HG03108 (cell line): ENCODE measurements around the gene AP1S3.
"Not testable (repeated sequence)": the region's sequence is repeated elsewhere in the genome, so short reads cannot be mapped to it uniquely, and the experiment has no call there.

Experiments
- ATAC-seq: cut with Tn5 transposase; IDR thresholded peaks from one replicate; pipeline ENCODE4 v1.9.1; 2021; ENCODE audit warnings: moderate library complexity; ENCODE audit not compliant: unreplicated experiment

Gene AP1S3

DNA sequence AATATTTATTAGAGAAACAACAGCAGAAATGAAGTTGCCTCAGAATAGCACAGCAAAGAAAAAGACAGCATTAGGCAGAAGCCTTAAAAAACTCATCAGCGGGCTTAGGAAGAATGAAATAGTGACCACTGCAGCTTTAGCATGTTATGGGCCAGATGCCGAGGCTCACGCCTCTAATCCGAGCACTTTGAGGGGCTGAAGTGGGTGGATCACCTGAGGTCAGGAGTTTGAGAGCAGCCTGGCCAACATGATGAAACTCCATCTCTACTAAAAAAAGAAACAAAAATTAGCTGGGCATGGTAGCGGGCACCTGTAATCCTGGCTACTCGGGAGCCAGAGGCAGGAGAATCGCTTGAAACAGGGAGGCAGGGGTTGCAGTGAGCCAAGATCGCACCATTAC, 32.4 kb downstream of the AP1S3 start:
- ATAC-seq = no peak

- ATAC-seq = no peak
Observed at GRCh38 chr2:223801736-223802135, 35.6 kb downstream of the AP1S3 start.

DNA sequence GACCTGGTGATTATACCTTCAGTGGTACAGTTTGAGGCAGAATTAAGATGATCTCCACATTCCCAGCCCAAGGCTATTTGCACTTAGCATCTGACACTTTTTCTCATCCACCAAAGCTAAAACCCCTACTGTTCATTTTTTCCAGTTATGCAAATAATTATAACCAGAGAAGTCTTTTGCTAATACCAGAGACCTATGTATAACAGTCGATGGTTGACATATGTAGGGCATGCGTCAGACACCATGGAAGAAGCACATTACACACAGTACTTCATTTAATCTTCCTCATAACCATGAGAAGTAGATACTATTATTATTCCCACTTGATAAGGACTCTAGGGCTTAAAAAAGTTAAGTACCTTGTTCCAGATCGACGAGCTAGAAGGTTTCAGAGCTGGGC, 36.5 kb downstream of the AP1S3 start:
- no peak for ATAC-seq

DNA sequence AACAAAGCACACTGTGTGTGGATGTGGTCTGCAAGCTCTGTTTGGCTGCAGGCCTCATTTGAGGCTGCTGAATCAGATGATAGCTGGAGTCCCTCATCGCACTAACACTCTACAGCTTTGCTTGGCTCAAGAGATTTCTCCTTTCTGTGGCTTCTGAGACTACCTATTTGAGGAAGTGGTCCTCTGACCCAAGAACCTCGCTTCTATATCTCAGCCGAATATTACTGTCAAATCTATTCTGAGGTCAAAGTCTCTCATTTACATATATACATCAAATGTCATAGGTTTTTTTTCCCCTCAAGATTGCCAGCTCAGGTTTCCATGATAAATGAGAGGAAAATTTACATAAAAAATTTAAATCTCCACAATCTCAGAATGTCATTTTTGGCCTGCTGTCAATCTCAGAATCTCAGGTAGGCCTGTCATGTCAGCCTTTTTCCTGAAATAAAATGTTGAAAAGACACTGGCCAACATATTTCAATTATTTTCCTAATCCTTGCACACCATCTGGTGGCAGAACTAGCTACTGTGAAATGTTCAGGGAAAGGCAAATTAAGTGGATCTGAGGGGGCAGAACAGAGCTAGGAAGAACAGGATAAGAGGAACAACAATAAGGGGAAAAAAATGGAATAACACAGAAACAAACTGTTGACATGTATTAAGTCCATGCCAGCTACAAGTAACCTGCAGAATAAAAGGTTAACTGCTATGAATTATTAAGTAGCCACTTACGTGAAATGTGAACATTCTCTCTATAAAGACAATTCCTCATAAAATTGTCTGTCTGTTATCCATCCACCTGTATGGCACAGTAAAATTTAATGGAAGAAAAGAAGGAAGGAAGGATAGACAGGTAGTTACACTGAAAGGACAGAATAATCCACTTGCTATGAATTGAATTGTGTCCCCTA, 39.3 kb downstream of the AP1S3 start:
- ATAC-seq = peak; percentile 97

DNA sequence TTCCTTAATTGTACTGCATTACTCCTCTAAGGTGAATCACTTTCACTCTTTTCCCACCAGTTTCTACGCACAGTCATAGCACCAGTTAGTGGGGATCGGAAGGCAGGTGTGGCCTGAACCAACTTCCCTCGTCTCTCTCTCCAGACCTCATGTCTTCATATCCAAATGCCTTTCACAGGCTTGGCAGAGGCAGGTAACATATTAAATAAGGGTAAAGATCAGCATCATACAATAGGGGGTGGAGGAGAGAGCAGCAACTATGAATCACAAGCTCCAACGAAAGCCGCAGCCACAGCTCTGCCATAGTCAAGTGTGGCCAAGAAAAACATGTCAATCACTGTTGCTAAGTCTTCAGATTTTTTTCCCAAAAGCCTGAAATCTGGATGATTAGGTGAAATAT, 40.3 kb downstream of the AP1S3 start:
- no peak for ATAC-seq

DNA sequence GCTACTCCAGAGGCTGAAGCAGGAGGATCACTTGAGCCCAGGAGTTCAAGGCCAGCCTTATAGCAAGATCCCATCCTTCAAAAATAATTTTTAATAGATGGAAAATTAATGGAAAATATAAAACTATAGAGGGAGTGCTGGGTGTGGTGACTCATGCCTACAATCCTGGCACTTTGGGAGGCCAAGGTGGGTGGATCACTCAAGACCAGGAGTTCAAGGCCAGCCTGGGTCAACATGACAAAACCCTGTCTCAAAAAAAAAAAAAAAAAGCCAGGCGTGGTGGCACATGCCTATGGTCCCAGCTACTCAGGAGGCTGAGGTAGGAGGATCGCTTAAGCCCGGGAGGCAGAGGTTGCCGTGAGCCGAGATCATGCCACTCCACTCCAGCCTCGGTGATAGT, 48.0 kb downstream of the AP1S3 start:
- ATAC-seq = no peak

DNA sequence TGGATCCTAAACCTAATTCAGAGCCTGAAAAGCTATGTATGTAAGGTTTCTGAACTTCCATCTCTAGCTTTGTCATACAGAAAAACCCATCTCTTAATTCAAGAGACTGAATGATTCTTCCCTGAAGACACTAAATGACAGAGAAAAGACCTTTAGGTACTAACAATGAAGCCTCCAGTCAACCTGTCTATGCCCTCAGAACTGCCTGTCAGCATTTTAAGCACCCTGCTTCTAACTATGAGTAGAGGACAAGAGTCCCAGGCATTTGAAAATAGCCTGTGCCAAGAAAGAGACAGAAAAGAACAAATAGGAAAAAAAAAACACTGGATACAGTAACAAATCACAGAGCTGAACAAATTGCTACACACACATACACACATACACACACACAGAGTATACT, 48.6 kb downstream of the AP1S3 start:
- no peak for ATAC-seq

- not testable (repeated sequence) for ATAC-seq
Observed at GRCh38 chr2:223788106-223788505, 49.3 kb downstream of the AP1S3 start.

GRCh38 chr2:223787358-223787757, 50.0 kb downstream of the AP1S3 start:
- peak; percentile 41 for ATAC-seq

- peak; percentile 56 for ATAC-seq
Observed at GRCh38 chr2:223786943-223787342, 50.4 kb downstream of the AP1S3 start.

GRCh38 chr2:223786236-223786635, 51.1 kb downstream of the AP1S3 start:
- no peak for ATAC-seq

DNA sequence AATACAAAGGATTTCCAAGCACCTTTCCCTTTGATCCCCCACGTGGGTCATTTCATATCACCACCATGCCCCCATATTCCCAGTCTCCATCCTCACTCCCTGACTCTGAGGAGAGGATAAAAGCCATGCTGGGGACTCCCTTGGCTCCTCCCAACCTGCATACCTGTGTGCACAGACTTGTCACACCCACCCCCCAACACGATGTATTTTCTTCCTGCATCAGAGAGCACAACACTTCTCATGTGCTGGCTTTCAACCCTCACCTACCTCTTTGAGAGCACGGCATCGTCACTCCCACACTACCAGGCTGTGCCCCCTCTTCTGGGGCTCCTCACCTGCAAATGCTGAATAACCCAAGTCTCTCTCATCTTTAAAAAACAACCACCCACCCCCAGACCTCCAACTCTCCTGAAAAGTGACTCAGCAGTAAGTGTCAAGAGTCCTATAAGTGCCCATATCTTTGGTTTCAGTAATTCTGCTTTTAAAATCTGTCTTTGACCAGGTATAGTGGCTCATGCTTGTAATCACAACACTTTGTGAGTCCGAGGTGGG, 53.1 kb downstream of the AP1S3 start:
- ATAC-seq = no peak

DNA sequence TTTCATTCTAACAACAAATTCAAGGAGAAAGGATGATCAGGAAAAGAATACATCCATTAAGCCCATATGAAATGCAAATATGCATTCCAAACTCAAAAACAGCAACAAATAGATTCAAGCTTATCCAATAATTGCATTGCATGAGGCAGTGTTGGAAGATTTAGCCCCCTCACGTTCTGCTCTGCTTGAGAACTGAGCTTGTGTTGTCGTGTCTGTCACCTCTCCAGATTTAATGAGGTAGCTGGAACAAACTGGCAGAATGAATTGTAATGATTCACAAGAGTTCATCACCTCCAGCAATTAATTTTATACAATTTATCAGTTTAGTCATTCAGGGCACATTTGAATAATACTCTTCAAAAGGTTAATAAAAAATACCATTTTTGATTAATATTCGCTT, 54.8 kb downstream of the AP1S3 start:
- no peak for ATAC-seq

DNA sequence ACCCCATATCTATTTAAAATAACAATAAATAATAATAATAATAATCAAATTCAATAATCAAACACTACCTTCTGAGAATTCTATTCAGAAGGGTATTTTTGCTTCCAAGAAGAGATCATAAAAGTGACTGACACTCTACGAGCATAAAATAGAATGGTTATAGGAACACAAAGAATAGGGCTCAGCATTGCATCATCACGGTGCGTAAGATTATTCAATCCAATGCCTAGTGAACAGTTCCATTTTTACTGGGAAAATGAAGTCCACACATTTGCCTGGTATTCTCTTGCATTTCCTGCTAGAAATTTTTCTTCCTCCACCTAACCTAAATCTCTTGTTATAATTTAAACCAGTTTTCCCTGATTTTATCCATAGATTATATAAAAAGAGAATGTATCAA, 55.8 kb downstream of the AP1S3 start:
- ATAC-seq = no peak

GRCh38 chr2:223779877-223780276, 57.5 kb downstream of the AP1S3 start:
- ATAC-seq = no peak

DNA sequence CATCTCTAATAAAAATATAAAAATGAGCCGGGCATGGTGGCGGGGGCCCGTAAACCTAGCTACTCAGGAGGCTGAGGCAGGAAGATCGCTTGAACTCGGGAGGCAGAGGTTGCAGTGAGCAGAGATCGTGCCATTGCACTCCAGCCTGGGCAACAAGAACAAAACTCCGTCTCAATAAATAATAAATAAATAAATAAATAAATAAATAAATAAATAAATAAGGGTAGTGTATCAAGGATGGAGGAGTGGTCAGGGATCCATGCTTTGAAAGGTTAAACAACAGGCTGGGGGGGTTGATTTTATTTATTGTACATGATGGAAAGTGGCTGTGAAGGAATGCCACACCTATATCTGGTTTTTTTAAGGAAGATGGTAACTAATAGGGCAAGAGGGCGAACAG, 63.2 kb downstream of the AP1S3 start:
- no peak for ATAC-seq

- no peak for ATAC-seq
Observed at GRCh38 chr2:223772363-223772762, 65.0 kb downstream of the AP1S3 start.

GRCh38 chr2:223771475-223771874, 65.9 kb downstream of the AP1S3 start:
- no peak for ATAC-seq

DNA sequence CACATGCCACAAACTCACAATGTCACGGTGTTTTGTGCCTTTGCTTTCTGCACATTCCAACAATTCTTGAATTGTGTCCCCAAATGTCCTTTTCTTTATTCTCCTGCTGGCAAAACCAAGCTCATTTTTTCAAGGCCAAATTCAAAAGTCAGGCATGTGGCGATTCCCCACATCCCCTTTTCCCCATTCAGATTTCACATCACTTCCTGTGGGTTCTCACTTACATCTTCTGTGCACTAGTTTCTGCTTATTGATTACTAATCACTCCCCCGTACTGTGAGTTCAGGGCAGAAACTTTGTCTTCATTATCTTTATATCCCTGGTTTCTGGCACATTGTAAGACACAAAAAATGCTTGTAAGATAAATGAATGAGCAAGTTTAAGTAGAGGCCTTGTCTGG, 69.2 kb downstream of the AP1S3 start:
- no peak for ATAC-seq

DNA sequence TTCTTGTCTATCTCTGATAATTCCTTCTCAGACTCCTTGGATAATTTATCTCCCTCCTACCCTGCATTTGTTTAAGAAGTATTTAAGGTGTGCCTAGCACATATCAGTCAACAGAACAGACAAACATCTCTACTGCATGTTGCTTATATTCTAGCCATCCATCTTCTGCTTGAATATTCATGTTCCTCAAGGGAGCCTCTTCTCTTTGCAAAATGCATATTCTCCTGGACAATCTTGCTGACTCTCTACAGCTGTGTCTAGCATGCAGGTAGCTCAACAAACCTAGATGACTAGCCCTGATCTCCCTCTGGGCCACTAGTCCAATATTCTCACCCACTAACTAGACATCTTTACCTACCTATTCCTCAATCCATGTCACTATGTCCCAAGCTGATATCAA, 70.0 kb downstream of the AP1S3 start:
- ATAC-seq = no peak

DNA sequence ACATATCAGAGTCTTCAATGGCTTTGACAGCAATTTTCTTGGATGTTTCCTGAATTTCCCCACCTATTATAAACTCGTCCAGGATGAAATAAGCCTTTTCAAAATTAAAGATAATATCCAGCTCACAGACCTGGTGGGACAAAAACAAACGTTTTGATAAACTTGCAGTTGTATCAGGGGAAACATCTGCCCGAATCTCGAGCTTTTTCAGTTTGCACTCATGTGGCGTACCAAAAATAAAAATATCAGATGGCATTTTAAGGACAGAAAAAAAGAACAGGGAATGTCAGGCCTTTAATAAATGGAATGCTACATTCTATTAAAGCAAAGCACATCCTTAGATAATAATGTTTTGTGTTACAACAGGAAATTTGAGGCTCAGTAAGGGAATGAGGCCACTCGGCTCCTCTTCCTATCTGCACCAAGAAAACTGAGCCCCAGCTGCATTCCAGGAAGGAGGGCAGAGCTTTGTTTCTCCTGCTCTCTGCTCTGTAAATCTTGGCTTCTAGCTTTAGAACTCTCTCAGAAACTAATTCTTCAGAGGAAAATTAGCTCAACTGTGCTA, 72.1 kb downstream of the AP1S3 start:
- no peak for ATAC-seq

DNA sequence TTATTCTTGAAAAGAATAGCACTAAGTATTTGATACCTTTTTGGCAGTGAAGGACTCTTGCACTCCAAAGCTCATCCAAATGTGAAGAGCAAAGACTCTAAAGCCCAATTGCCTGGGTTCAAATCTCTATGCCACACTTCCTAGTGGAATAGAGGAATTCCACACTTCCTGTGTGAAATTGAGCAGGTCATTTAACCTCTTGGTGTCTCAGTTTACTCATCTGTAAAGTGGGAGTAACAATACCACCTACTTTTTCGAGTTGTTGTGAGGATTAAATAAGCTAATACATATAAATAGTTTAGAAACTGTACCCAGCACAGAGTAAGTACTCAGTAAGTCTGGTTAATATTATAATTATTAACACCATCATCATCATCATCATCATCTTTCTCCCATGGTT, 72.6 kb downstream of the AP1S3 start:
- ATAC-seq = no peak
